GM12878 (cell line): ENCODE results near the gene SELENOH. TPM values are rescaled to one million over a fixed set of nuclear protein-coding genes. Genes with fewer than 3 reads are reported as not detected.

Source experiments
- BRCA1 ChIP-seq: IDR thresholded peaks from 2 replicates; pipeline ENCODE4 v1.6.1; 2011; ENCODE audit warnings: low read depth, low read length, improper control_type of control experiment
- CBFB ChIP-seq: IDR thresholded peaks from 2 replicates; pipeline ENCODE4 v1.6.1; 2016; ENCODE audit warnings: antibody characterized with exemption, low read depth
- CHD4 ChIP-seq: fragments of 200-600 bp; sonication (generic); IDR thresholded peaks from 2 replicates; pipeline ENCODE4 v1.6.1; 2016; ENCODE audit warnings: mild to moderate bottlenecking
- DPF2 ChIP-seq: fragments of 450-650 bp; IDR thresholded peaks from 2 replicates; pipeline ENCODE4 v1.6.1; 2017; ENCODE audit warnings: mild to moderate bottlenecking
- E2F4 ChIP-seq: IDR thresholded peaks from 2 replicates; pipeline ENCODE4 v1.6.1; 2012; ENCODE audit warnings: low read depth, low read length, improper control_type of control experiment
- EED ChIP-seq: sonication (generic); IDR thresholded peaks from 2 replicates; pipeline ENCODE4 v1.6.1; 2016; ENCODE audit warnings: antibody characterized with exemption, low read depth
- KLF5 ChIP-seq: fragments of 450-650 bp; IDR thresholded peaks from 2 replicates; pipeline ENCODE4 v1.6.1; 2014; ENCODE audit warnings: mild to moderate bottlenecking; ENCODE audit not compliant: partially characterized antibody
- LARP7 ChIP-seq: fragments of 450-650 bp; IDR thresholded peaks from 2 replicates; pipeline ENCODE4 v1.6.1; 2017; ENCODE audit warnings: mild to moderate bottlenecking
- NR2F1 ChIP-seq: fragments of 450-650 bp; conservative IDR thresholded peaks from 2 replicates; pipeline ENCODE4 v1.6.1; 2017; ENCODE audit warnings: mild to moderate bottlenecking
- PAX8 ChIP-seq: fragments of 450-650 bp; IDR thresholded peaks from 2 replicates; pipeline ENCODE4 v1.6.1; 2017; ENCODE audit warnings: mild to moderate bottlenecking, moderate library complexity
- POLR2A ChIP-seq: IDR thresholded peaks from 2 replicates; pipeline ENCODE4 v1.6.1; 2011; ENCODE audit warnings: low read depth, mild to moderate bottlenecking, low read length
- SP1 ChIP-seq: IDR thresholded peaks from one replicate; pipeline ENCODE4 v1.6.1; 2011; ENCODE audit warnings: low read depth, low read length
- TAF1 ChIP-seq: IDR thresholded peaks from 2 replicates; pipeline ENCODE4 v1.6.1; 2011; ENCODE audit warnings: mild to moderate bottlenecking, low read depth, low read length, borderline replicate concordance
- TBL1XR1 ChIP-seq: IDR thresholded peaks from 2 replicates; pipeline ENCODE4 v1.6.1; 2012; ENCODE audit warnings: low read depth, low read length, improper control_type of control experiment
- YBX1 ChIP-seq: fragments of 450-650 bp; IDR thresholded peaks from 2 replicates; pipeline ENCODE4 v1.6.1; 2016; ENCODE audit warnings: antibody characterized with exemption
- YY1 ChIP-seq: IDR thresholded peaks from 2 replicates; pipeline ENCODE4 v1.6.1; 2011; ENCODE audit warnings: low read depth, mild to moderate bottlenecking, low read length
- ZBTB4 ChIP-seq: fragments of 450-650 bp; formaldehyde crosslinking; IDR thresholded peaks from 2 replicates; pipeline ENCODE4 v1.4.0; 2022; ENCODE audit warnings: mild to moderate bottlenecking, moderate library complexity
- ZNF217 ChIP-seq: fragments of 450-650 bp; IDR thresholded peaks from 2 replicates; pipeline ENCODE4 v1.6.1; 2017; ENCODE audit warnings: antibody characterized with exemption, mild to moderate bottlenecking
- ZNF24 ChIP-seq: fragments of 450-650 bp; IDR thresholded peaks from 2 replicates; pipeline ENCODE4 v1.6.1; 2017; ENCODE audit warnings: antibody characterized with exemption, mild to moderate bottlenecking
- ZNF384 ChIP-seq: IDR thresholded peaks from 2 replicates; pipeline ENCODE4 v1.6.1; 2012; ENCODE audit warnings: low read depth, mild to moderate bottlenecking, low read length, improper control_type of control experiment, borderline replicate concordance
- polyA plus RNA-seq, 11 experiments: library from polyadenylated mRNA; depleted of rRNA in 4 of 11; unstranded in 6 of 11; stranded (reverse) in 5 of 11; fragments of >200 nt; fragmentation: Nextera tagmentation in 4 of 11; fragmentation: Illumina TruSeq in 1 of 11; extraction: Ambion mirVana in 4 of 11; extraction: Trizol in 1 of 11; gene quantifications; 1 replicate in 1 of 11; 2 replicates in 10 of 11; pipeline versions ENCODE4 v1.2.1 to v1.2.3, GENCODE V29; 2011 to 2016; ENCODE audit warnings: inconsistent platforms in 2 of 11, missing spikeins in 2 of 11, low read depth in 1 of 11
- total RNA-seq, 4 experiments: library from RNA; depleted of rRNA in 3 of 4; stranded (reverse); fragments of >200 nt in 3 of 4; fragmentation: Illumina TruSeq in 1 of 4; extraction: Trizol in 1 of 4; gene quantifications; 2 replicates each; pipeline versions ENCODE4 v1.2.1 to v1.2.3, GENCODE V29; 2013 to 2021
- TF ChIP-seq, protein P1 (sequence below): fragments of 450-650 bp; IDR thresholded peaks from 2 replicates; pipeline ENCODE4 v1.6.1; 2017; ENCODE audit warnings: borderline replicate concordance
- TF ChIP-seq, protein P2 (sequence below): IDR thresholded peaks from 2 replicates; pipeline ENCODE4 v1.6.1; 2012; ENCODE audit warnings: low read depth, low read length, improper control_type of control experiment
- TF ChIP-seq, protein P3 (sequence below): IDR thresholded peaks from 2 replicates; pipeline ENCODE4 v1.6.1; 2011; ENCODE audit warnings: mild to moderate bottlenecking, low read depth, low read length, moderate library complexity; ENCODE audit not compliant: insufficient replicate concordance
- TF ChIP-seq, protein P4 (sequence below): IDR thresholded peaks from 2 replicates; pipeline ENCODE4 v1.6.1; 2011; ENCODE audit warnings: low read depth, mild to moderate bottlenecking, low read length, moderate library complexity, borderline replicate concordance; ENCODE audit errors: extremely low read depth

Gene SELENOH
- total and polyA plus RNA-seq, 10 of the 15 experiments (the other 5 are each of a cell fraction or from before 2014, with no cell fraction given): 20.3 to 458 (median 200) TPM

DNA sequence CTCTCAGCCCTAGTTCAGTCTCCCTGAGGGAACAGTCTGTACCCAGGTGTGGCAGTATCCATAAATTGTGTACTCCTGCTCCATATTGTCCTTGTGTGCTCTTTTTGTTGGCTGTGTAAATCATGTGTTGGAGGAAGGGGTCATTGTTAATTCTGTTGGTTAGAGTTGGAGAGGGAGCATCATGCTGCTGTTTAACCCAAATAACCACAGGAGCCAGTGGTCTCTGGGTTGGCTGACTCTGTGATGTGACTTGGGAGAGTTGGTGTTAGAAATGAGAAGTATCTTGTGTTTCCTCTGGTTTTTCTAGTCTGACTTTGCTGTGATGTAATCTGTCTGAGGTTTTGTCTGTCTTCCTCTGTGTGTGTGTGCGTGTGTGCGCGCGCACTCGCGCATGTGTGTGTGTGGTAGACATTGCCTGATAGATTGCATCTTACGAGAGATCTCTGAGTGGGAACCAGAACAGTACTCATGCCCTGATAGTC lies 50.8 kb downstream of the SELENOH start (continued):
- TF ChIP-seq, protein P1, sequence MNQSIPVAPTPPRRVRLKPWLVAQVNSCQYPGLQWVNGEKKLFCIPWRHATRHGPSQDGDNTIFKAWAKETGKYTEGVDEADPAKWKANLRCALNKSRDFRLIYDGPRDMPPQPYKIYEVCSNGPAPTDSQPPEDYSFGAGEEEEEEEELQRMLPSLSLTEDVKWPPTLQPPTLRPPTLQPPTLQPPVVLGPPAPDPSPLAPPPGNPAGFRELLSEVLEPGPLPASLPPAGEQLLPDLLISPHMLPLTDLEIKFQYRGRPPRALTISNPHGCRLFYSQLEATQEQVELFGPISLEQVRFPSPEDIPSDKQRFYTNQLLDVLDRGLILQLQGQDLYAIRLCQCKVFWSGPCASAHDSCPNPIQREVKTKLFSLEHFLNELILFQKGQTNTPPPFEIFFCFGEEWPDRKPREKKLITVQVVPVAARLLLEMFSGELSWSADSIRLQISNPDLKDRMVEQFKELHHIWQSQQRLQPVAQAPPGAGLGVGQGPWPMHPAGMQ: peak; percentile 64; the same call in 1 of the 2 replicates
- TF ChIP-seq ZNF217 (no peak), E2F4 (no peak), ZBTB4 (CRISPR knock-in tag) (no peak), EED (peak; percentile 75; the same call in 1 of the 2 replicates), ZNF384 (no peak), TBL1XR1 (peak; percentile 84), YBX1 (no peak), KLF5 (no peak), CBFB (peak; percentile 89; the same call in 1 of the 2 replicates), NR2F1 (no peak), CHD4 (no peak), YY1 (no peak), DPF2 (peak; percentile 73), TAF1 (no peak; the same call in 1 of the 2 replicates), ZNF24 (0 out of 2 replicates have a peak, but pooled peaks have one; percentile 15), POLR2A (peak; percentile 62; the same call in 1 of the 2 replicates), PAX8 (no peak), SP1 (peak; percentile 12), BRCA1 (no peak), LARP7 (no peak)
- TF ChIP-seq, protein P2, sequence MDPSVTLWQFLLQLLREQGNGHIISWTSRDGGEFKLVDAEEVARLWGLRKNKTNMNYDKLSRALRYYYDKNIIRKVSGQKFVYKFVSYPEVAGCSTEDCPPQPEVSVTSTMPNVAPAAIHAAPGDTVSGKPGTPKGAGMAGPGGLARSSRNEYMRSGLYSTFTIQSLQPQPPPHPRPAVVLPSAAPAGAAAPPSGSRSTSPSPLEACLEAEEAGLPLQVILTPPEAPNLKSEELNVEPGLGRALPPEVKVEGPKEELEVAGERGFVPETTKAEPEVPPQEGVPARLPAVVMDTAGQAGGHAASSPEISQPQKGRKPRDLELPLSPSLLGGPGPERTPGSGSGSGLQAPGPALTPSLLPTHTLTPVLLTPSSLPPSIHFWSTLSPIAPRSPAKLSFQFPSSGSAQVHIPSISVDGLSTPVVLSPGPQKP: no peak
- TF ChIP-seq, protein P3, sequence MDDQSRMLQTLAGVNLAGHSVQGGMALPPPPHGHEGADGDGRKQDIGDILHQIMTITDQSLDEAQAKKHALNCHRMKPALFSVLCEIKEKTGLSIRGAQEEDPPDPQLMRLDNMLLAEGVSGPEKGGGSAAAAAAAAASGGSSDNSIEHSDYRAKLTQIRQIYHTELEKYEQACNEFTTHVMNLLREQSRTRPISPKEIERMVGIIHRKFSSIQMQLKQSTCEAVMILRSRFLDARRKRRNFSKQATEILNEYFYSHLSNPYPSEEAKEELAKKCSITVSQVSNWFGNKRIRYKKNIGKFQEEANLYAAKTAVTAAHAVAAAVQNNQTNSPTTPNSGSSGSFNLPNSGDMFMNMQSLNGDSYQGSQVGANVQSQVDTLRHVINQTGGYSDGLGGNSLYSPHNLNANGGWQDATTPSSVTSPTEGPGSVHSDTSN: no peak
- TF ChIP-seq, protein P4, sequence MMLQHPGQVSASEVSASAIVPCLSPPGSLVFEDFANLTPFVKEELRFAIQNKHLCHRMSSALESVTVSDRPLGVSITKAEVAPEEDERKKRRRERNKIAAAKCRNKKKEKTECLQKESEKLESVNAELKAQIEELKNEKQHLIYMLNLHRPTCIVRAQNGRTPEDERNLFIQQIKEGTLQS: no peak
